HFFc6 (cell line): ENCODE data around the gene NCLN. TPM values are rescaled to one million over a fixed set of nuclear protein-coding genes. Genes with fewer than 3 reads are reported as not detected.

Source experiments
- DNase-seq: peaks from one replicate; pipeline ENCODE4 v3.0.0-alpha.2; 2018
- H3K27ac Mint-ChIP-seq: 2 replicates; pipeline ENCODE4 v1.8.0; 2020; ENCODE audit warnings: mild to moderate bottlenecking, mixed read lengths
- H3K27me3 Mint-ChIP-seq: 2 replicates; pipeline ENCODE4 v1.8.0; 2021; ENCODE audit warnings: mild to moderate bottlenecking, moderate library complexity, mixed read lengths; ENCODE audit not compliant: insufficient read depth
- H3K36me3 Mint-ChIP-seq: 2 replicates; pipeline ENCODE4 v1.8.0; 2021; ENCODE audit warnings: low read depth, mixed read lengths
- H3K4me1 Mint-ChIP-seq: 2 replicates; pipeline ENCODE4 v1.8.0; 2020; ENCODE audit warnings: low read depth, mixed read lengths
- H3K4me3 Mint-ChIP-seq: 2 replicates; pipeline ENCODE4 v1.8.0; 2020; ENCODE audit warnings: mild to moderate bottlenecking, moderate library complexity, mixed read lengths
- H3K9me3 Mint-ChIP-seq: 2 replicates; pipeline ENCODE4 v1.8.0; 2020; ENCODE audit warnings: mild to moderate bottlenecking, mixed read lengths
- total RNA-seq, 6 experiments: library from RNA; stranded (reverse); fragmentation: NEBNext Ultra II Directional; extraction: Animal tissue kit (Norgen Biotek cat#: 25700); gene quantifications; 2 replicates in 1 of 6; 3 replicates in 5 of 6; pipeline ENCODE4 v1.2.3, GENCODE V29; 2021
- TF ChIP-seq, protein P1 (sequence below): fragments of 200-600 bp; sonication (generic); IDR thresholded peaks from 2 replicates; pipeline ENCODE4 v1.5.0; 2021; ENCODE audit warnings: antibody characterized with exemption, mild to moderate bottlenecking

The NCLN gene
- total RNA-seq, 6 experiments from 2014 or later, result 98.1 to 130 (median 106) TPM

DNA sequence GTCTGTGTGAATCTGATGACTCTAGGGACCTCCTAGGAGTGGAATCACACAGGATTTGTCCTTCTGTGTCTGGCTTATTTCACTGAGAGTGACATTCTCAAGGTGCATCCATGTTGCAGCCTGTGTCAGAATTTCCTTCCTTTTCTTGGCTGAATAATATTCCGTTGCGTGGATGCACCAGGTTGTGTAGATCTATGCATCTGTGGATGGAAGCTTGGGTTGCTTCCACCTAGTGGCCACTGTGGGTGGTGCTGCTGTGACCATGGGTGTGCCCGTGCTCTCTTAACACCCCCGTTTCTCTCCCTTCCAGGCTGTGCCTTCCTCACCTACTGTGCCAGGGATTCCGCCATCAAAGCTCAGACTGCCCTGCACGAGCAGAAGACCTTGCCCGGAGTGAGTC, 64.9 kb downstream of the NCLN start:
- Mint-ChIP-seq H3K27me3 (peaks cover 10% of the 10 kb centered on the region), H3K4me1 (no peaks in the 10 kb centered on the region), H3K4me3 (no peak overlapping the region), H3K27ac (no peak overlapping the region), H3K9me3 (peaks cover 21% of the 10 kb centered on the region), H3K36me3 (peaks cover 6% of the 10 kb centered on the region; the same call in 1 of the 2 replicates)
- TF ChIP-seq, protein P1, sequence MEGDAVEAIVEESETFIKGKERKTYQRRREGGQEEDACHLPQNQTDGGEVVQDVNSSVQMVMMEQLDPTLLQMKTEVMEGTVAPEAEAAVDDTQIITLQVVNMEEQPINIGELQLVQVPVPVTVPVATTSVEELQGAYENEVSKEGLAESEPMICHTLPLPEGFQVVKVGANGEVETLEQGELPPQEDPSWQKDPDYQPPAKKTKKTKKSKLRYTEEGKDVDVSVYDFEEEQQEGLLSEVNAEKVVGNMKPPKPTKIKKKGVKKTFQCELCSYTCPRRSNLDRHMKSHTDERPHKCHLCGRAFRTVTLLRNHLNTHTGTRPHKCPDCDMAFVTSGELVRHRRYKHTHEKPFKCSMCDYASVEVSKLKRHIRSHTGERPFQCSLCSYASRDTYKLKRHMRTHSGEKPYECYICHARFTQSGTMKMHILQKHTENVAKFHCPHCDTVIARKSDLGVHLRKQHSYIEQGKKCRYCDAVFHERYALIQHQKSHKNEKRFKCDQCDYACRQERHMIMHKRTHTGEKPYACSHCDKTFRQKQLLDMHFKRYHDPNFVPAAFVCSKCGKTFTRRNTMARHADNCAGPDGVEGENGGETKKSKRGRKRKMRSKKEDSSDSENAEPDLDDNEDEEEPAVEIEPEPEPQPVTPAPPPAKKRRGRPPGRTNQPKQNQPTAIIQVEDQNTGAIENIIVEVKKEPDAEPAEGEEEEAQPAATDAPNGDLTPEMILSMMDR, result peak; percentile 76
- no peak for DNase-seq

DNA sequence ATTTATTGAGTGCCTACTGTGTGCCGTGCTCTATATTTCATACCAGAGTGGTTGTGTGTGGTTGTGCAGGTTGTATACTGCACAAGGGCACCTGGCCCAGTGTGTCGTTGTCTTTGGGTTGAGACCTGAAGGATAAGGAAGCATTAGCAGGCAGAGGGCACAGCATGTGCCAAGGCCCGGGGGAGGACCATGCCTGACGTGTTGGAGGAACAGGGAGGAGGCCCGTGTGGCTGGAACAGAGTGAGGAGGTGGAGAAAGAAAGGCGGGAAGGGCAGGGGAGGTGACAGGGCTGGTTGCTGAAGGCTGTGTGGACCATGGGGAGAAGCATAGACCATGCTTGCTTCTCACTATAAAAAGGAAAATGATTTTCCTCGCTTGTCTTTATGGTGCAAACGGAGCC, 65.5 kb downstream of the NCLN start:
- H3K27me3 Mint-ChIP-seq, result peaks cover 8% of the 10 kb centered on the region
- peaks cover 21% of the 10 kb centered on the region for H3K9me3 Mint-ChIP-seq
- no peak overlapping the region for H3K4me3 Mint-ChIP-seq
- H3K27ac Mint-ChIP-seq, result no peak overlapping the region
- TF ChIP-seq, protein P1, result no peak
- peaks cover 6% of the 10 kb centered on the region; the same call in 1 of the 2 replicates for H3K36me3 Mint-ChIP-seq
- no peaks in the 10 kb centered on the region for H3K4me1 Mint-ChIP-seq
- no peak for DNase-seq

DNA sequence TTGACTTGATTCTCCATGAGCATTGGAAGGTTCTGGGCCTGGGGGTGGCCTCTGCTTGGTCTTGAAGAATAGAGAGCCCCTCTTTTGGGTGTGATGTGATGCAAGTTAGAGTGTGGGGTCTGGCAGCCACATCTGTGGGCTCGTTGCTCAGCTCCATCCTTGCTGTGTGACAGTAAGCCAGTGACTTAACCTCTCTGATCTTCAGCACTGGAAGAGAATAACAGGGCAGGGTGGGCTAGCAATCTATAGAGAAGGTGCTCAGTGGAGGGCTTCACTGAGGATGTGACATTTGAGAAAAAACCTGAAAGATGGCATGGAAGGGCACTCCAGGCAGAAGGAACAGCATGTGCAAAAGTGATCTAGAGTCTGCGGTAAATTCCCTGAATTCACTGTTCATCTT, 66.9 kb downstream of the NCLN start:
- no peak overlapping the region for H3K27ac Mint-ChIP-seq

DNA sequence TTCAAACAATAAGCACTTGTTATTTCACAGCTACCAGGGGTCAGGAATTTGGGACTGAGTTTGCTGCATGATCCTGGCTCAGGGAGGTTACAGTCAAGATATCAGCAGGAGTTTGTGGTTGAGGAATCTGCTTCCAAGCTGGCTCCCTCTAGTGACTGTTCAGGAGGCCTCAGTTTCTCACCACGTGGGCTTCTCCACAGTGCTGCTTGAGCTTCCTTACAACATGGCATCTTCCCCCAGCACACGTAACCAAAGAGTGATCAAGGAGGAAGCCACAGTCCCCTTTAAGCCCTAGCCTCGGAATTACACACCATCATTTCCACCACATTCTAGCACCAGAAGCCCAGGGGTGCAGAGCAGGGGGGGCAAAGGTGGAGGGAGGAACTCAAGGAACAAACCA, 67.5 kb downstream of the NCLN start:
- H3K27ac Mint-ChIP-seq, result no peak overlapping the region
- H3K27me3 Mint-ChIP-seq, result peaks cover 12% of the 10 kb centered on the region
- H3K4me3 Mint-ChIP-seq, result no peak overlapping the region
- TF ChIP-seq, protein P1, result peak; percentile 9; the same call in 1 of the 2 replicates
- H3K9me3 Mint-ChIP-seq, result peaks cover 21% of the 10 kb centered on the region
- no peak for DNase-seq
- H3K4me1 Mint-ChIP-seq, result no peaks in the 10 kb centered on the region
- peaks cover 6% of the 10 kb centered on the region; the same call in 1 of the 2 replicates for H3K36me3 Mint-ChIP-seq

More for the DNA sequence above, 66.9 kb downstream of the NCLN start:
- TF ChIP-seq, protein P1, result no peak
- H3K27me3 Mint-ChIP-seq, result peaks cover 14% of the 10 kb centered on the region
- H3K9me3 Mint-ChIP-seq, result peaks cover 21% of the 10 kb centered on the region
- peaks cover 6% of the 10 kb centered on the region; the same call in 1 of the 2 replicates for H3K36me3 Mint-ChIP-seq
- H3K4me1 Mint-ChIP-seq, result no peaks in the 10 kb centered on the region
- DNase-seq, result no peak
- H3K4me3 Mint-ChIP-seq, result no peak overlapping the region

DNA sequence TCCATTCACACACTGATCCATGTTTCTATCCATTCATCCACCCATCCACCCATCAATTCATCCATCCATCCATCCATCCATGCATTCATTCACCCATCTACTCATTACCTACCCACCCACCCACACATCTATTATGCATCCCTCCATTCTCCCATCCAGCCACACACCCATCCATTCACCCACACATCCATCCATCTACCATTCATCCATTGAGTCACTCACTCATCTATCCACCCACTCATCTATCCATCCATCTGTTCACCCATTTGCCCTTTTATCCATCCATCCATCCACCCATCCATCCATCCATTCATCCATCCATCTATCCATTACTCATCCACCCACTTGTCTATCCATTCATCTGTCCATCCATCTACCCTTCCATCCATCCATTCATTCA, 68.8 kb downstream of the NCLN start:
- no peak overlapping the region for H3K27ac Mint-ChIP-seq
- no peak overlapping the region for H3K4me3 Mint-ChIP-seq
- H3K9me3 Mint-ChIP-seq, result peaks cover 21% of the 10 kb centered on the region
- TF ChIP-seq, protein P1, result no peak
- no peak for DNase-seq
- peaks cover 6% of the 10 kb centered on the region; the same call in 1 of the 2 replicates for H3K36me3 Mint-ChIP-seq
- H3K4me1 Mint-ChIP-seq, result no peaks in the 10 kb centered on the region
- H3K27me3 Mint-ChIP-seq, result peaks cover 20% of the 10 kb centered on the region

DNA sequence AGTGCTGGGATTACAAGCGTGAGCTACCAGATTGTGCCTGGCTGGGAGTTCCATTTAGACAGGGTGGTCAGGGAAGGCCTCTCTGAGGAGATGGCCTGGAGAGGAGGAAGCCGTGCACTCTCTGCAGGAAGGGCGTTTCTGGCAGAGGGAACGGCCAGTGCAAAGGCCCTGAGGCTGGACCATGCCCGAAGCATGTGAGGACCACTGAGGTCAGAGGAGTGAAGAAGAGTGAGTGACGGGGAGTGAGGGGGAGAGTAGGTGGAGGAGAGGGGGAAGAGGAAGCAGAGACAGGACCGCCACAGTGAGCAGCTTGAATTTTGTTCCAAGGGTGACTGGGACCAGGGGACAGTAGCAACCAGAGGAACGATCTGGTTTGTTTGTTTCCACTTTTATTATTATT, 71.3 kb downstream of the NCLN start:
- TF ChIP-seq, protein P1, result no peak
- Mint-ChIP-seq H3K27me3 (peaks cover 17% of the 10 kb centered on the region), H3K4me3 (no peak overlapping the region), H3K36me3 (peaks cover 6% of the 10 kb centered on the region; the same call in 1 of the 2 replicates), H3K27ac (no peak overlapping the region), H3K4me1 (no peaks in the 10 kb centered on the region), H3K9me3 (peaks cover 21% of the 10 kb centered on the region)
- no peak for DNase-seq
